ENCODE measurements around the gene ORC5.

DNA sequence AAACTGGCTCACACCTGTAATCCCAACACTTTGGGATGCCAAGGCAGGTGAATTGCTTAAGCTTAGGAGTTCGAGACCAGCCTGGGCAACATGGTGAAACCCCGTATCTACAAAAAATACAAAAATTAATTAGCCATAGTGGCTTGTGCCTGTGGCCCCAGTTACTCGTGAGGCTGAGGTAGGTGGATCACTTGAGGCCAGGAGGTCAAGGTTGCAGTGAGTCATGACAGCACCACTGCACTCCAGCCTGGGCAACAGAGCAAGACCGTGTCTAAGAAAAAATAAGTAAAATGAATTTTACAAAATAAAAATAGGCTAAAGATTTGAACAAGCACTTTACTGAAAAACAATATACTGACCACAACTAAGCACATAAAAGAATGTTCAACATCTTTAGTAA lies 9.8 kb upstream of the ORC5 start:
- TF ChIP-seq, protein P1, sequence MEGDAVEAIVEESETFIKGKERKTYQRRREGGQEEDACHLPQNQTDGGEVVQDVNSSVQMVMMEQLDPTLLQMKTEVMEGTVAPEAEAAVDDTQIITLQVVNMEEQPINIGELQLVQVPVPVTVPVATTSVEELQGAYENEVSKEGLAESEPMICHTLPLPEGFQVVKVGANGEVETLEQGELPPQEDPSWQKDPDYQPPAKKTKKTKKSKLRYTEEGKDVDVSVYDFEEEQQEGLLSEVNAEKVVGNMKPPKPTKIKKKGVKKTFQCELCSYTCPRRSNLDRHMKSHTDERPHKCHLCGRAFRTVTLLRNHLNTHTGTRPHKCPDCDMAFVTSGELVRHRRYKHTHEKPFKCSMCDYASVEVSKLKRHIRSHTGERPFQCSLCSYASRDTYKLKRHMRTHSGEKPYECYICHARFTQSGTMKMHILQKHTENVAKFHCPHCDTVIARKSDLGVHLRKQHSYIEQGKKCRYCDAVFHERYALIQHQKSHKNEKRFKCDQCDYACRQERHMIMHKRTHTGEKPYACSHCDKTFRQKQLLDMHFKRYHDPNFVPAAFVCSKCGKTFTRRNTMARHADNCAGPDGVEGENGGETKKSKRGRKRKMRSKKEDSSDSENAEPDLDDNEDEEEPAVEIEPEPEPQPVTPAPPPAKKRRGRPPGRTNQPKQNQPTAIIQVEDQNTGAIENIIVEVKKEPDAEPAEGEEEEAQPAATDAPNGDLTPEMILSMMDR (IDR thresholded peaks at IDR 0.05): no peak
- TF ChIP-seq POLR2AphosphoS5 (IDR thresholded peaks at IDR 0.05; ENCODE audit: insufficient read depth in 1 of 2, low read depth in 1 of 2): no peak

Data from vagina (tissue), 2 donors.